ENCODE data around the gene MFNG. TPM values are rescaled to one million over a fixed set of nuclear protein-coding genes. Genes with fewer than 3 reads are reported as not detected.
"Not testable (repeated sequence)": the region's sequence is repeated elsewhere in the genome, so short reads cannot be mapped to it uniquely, and the experiment has no call there.

MFNG gene
- total RNA-seq, 2 donors from 2014 or later, result 135 to 338 TPM

DNA sequence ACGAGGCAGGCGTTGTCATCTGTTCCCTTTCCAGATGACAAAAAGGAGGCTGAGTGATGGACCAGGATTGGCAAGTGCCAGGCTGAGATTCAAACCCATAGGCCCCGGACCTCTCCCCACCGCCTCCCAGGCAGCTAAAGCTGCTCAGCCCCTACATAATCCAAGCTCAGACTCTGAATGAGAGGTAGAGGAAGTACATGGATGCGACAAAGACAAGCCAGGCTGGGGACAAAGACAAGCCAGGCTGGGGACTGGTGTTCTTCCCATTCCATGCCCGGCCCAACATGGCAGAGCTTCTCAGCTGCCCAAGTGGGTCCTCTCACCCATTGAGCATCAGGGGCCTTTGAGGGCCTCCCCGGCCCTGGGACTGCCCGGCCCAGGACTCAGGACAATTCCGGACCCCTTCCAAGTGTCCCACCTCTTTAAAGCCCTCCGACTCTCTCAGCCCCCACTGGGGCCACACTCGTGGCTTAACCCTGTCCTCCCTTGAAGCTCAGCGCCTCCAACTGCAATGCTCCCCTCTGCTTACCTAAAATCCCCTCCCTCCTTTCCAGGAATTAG is 4.8 kb downstream of the MFNG start:
- H3K4me3 Mint-ChIP-seq, result peak overlapping the region; percentile 95
- no peaks in the 10 kb centered on the region for H3K27me3 Mint-ChIP-seq
- DNase-seq (ENCODE audit: low spot score) (no peak), ATAC-seq (no peak)
- H3K4me1 Mint-ChIP-seq (ENCODE audit: low read depth in 2 of 2), result peaks cover 26 to 41% of the 10 kb centered on the region in 2 donors
- H3K27ac Mint-ChIP-seq, result peak overlapping the region; percentile 92 to 95
- peaks cover 6% of the 10 kb centered on the region for H3K36me3 Mint-ChIP-seq
- H3K9me3 Mint-ChIP-seq, result no peaks in the 10 kb centered on the region

DNA sequence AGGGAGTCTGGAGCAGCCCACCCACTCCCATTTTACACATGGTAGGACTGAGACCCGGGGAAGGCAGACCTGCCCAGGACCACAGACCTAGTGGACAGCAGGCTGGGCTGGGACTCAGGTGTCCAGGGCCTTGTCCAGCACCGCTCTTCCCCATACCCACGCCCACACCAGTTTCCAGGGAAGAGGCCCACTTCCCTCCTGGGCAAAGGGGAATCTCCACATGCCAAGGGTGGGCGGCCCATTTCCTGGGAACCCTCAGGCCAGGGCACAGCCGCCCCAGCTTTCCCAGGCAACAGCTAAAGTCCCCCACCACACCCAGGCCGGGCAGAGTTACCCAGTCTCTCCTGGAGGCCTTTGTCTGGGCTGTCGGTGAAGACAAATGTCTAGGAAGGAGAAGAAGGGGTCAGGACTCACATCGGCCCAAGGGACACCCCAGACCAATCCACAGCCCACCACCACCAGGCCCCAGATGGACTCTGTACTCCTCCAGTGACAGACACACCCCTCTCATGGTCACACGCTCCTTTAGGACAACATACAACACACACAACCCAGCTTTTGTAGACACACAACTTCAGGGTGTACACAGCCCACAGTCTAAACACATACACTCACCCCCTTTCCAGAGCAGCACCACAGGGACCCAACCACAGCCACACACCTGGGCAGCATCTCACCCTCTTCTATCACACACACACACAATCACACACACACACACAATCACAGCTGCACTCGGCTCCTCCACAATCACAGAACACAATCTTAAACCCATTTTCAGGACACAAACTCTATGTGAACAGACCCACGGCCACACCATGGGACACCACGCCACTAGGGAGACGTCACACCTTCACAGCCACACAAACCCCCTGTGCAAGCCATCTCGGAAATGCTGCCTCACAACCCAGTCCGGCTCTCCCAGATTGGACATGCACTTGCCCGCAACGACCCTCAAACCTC is 5.5 kb downstream of the MFNG start:
- H3K36me3 Mint-ChIP-seq, result peaks cover 6% of the 10 kb centered on the region
- ATAC-seq (no peak), DNase-seq (ENCODE audit: low spot score) (no peak)
- no peak overlapping the region for H3K4me3 Mint-ChIP-seq
- no peaks in the 10 kb centered on the region for H3K27me3 Mint-ChIP-seq
- H3K4me1 Mint-ChIP-seq (ENCODE audit: low read depth in 2 of 2), result peaks cover 26 to 39% of the 10 kb centered on the region in 2 donors
- H3K27ac Mint-ChIP-seq, result peak overlapping the region in 1 of 2 donors; percentile 5
- H3K9me3 Mint-ChIP-seq, result no peaks in the 10 kb centered on the region

DNA sequence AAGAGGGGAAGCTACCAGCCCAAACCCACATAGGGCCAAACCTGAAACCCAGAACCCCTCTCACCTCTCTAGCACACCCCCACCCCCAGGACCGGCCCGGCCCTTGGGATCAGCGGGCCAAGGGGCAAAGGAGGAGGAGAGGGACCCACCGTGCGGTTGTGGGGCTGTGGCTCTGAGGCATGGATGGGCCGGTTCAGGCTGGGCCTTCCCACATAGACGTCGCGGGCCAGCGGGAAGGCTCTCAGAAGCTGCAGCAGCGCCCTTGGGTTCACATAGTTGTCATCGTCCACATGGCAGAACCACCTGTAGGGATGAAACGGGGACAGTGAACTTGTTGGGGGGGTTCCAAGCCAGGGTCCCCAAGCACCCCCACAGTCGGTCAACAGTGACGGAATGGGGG is 7.0 kb downstream of the MFNG start:
- DNase-seq (ENCODE audit: low spot score) (no peak), ATAC-seq (no peak)
- Mint-ChIP-seq H3K4me3 (no peak overlapping the region), H3K27ac (no peak overlapping the region), H3K4me1 (ENCODE audit: low read depth in 2 of 2) (peaks cover 26 to 27% of the 10 kb centered on the region in 2 donors), H3K36me3 (peaks cover 6% of the 10 kb centered on the region), H3K27me3 (no peaks in the 10 kb centered on the region), H3K9me3 (no peaks in the 10 kb centered on the region)

DNA sequence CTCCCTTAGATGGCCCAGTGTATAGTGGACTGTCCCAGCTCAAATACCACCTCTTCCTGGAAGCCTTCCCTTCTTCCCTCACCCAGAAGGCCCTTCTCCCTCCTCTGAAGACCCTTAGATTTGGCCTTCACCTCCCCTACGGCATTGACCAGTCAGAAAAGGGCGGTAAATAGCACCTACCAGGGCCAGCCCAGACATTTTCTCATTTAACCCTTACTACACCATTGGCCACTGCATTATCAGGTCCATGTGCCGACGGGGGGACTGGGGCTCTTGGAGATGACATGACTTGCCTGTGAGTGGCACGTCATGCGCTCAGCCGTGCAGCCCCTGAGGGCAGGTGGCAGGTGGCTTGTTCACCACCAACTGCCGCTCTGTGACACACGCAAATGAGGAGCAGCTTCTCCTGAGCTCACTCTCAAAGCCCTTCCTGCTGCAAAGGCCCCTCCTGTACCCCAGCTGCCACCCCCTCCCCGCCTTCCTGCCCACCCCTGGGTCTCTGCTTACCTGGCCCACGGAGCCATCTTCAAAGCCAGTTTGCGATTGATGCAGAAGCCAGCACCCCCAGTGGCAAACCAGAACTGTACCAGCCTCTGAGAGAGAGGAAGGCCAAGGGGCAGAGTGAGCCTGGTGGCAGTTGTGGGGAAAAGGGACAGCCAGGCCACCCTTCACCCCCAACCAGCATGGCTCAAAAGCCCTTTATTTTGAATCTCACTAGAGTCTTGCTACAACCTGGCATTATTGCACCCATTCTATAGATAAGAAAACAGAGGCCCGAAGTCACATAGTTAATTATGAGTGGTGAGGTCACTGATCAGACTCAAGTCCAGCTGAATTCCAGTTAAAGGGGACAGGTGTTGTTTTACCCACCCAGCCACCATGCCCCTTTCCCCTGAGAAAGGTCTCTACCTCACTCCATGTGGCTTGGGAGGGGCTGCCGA is 9.5 kb downstream of the MFNG start:
- no peak overlapping the region for H3K27ac Mint-ChIP-seq

DNA sequence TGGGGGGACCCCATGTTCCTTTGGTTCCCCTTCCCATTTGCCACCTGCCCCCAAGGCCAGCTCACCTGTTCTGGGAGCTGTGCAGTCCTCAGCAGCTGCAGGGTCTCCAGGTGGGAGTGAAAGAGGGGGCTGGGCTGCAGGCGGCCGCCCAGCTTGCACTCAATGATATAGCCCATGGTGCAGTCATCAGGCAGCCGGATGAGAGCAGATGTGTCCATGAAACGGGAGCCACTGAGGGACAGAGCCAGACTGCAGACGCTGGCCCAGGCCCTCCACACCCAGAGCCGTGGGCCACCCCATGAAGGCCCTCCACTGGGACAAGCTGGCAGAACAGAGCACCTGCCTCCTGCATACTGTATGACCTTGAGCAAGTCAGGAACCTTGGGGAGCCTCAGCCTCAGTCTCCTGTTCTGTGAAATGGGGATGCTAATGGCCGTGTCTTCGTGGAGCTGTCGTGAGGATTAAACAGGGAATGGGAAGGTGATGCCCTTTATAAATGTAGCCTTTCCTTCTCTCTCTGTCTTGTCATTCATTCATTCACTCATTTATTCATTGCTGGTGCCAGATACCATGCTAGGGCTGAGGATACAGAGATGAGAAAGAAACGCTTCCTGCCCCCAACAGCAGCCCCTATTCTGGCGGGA is 11.6 kb downstream of the MFNG start:
- no peaks in the 10 kb centered on the region for H3K9me3 Mint-ChIP-seq
- peaks cover 0 to 6% of the 10 kb centered on the region in 2 donors for H3K4me1 Mint-ChIP-seq (ENCODE audit: low read depth in 2 of 2)
- no peaks in the 10 kb centered on the region for H3K27me3 Mint-ChIP-seq
- H3K36me3 Mint-ChIP-seq, result peaks cover 6% of the 10 kb centered on the region
- no peak overlapping the region for H3K4me3 Mint-ChIP-seq
- DNase-seq (ENCODE audit: low spot score), result no peak
- no peak for ATAC-seq
- H3K27ac Mint-ChIP-seq, result no peak overlapping the region

More for the DNA sequence above, 9.5 kb downstream of the MFNG start:
- Mint-ChIP-seq H3K36me3 (peaks cover 6% of the 10 kb centered on the region), H3K27me3 (no peaks in the 10 kb centered on the region), H3K9me3 (no peaks in the 10 kb centered on the region), H3K4me1 (ENCODE audit: low read depth in 2 of 2) (peaks cover 6% of the 10 kb centered on the region in 2 donors), H3K4me3 (no peak overlapping the region)
- no peak for DNase-seq (ENCODE audit: low spot score)
- no peak for ATAC-seq

DNA sequence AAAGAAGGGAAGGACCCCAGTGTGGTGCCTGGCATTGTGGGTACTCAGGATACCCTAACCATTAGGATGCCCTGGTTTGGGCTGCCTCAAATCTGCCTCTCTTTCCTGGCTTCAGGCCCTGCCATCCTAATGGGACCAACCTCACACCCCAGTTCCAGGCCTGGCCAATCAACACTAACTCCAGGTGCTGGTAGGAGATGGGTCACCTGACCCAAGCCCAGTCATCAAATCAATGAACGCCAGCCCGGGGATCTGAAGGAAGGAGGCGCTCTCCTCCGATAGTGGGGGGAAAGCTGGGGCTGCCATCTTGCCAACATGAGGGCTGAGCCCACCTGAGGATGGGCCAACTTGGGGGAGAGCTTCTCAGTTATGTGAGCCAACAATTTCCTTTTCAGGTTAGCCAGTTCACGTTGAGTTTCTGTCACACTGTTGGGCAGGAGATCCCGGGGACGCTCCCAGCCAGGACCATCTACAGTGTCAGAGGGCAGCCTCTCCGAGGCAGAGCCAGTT is 12.7 kb downstream of the MFNG start:
- Mint-ChIP-seq H3K27me3 (no peaks in the 10 kb centered on the region), H3K4me3 (no peak overlapping the region), H3K9me3 (no peaks in the 10 kb centered on the region), H3K4me1 (ENCODE audit: low read depth in 2 of 2) (peaks cover 0 to 6% of the 10 kb centered on the region in 2 donors), H3K36me3 (peaks cover 6% of the 10 kb centered on the region), H3K27ac (no peak overlapping the region)
- ATAC-seq (no peak), DNase-seq (ENCODE audit: low spot score) (no peak)

DNA sequence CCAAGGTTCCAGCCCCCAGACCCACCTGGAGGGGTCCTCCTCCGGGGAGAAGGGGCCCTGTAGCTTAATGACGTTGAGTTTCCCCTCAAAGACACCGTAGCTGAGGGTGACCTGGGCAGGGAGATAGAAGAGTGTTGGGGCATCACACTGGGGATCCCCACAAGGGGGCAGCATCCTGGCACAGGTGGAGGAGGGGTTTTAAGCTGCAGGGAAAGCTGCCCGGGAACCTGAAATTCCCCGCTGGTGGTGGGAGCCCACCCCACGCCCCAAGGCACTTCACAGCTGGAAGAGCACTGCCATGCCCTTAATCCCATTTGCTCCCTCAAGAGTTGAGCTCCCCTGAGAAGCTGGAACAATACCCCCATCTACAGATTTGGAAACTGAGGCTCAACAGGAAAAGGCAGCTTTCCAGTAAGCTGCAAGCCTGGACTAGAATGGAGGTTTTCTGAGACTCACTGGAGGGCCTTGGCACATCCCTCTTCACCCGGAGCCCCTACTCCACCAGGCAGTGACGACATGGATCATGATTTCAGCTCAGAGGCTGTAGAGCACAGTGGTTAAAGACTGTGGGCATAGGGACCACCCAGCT is 13.7 kb downstream of the MFNG start:
- ATAC-seq, result no peak
- H3K36me3 Mint-ChIP-seq, result peaks cover 6% of the 10 kb centered on the region
- no peak for DNase-seq (ENCODE audit: low spot score)
- no peaks in the 10 kb centered on the region for H3K27me3 Mint-ChIP-seq
- no peak overlapping the region for H3K4me3 Mint-ChIP-seq
- no peak overlapping the region for H3K27ac Mint-ChIP-seq
- no peaks in the 10 kb centered on the region for H3K9me3 Mint-ChIP-seq
- peaks cover 0 to 6% of the 10 kb centered on the region in 2 donors for H3K4me1 Mint-ChIP-seq (ENCODE audit: low read depth in 2 of 2)

DNA sequence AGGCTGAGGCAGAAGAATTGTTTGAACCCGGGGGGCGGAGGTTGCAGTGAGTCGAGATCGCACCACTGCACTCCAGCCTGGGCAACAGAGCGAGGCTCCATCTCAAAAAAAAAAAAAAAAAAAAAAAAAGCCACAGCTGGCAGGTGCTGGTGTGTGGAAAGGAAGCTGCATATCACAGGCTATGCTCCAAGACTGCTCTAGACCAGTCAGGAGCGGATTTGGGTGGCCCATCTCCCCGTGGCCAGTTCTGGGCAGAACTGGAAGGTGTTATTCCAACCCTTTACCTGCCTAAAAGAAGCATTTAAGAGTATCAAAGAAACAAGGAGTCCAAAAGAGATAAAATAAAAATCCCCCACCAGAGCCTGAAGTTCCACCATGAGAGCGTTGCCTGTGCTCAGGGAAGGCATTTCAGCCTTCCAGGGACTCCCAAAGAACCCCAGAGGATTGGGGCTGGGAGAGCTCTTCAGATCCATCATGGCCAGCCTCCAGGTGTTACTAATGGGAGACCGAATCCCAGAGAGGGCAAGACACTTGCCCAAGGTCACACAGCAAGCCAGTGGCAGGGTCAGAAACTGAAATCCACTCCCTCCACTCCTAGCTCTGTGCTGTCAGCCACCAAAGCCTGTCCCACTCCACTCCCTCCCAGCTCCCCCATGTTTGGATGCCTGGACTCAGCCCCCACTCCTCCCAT is 14.3 kb downstream of the MFNG start:
- peaks cover 0 to 6% of the 10 kb centered on the region in 2 donors for H3K4me1 Mint-ChIP-seq (ENCODE audit: low read depth in 2 of 2)
- H3K36me3 Mint-ChIP-seq, result peaks cover 6% of the 10 kb centered on the region
- H3K27ac Mint-ChIP-seq, result no peak overlapping the region
- H3K4me3 Mint-ChIP-seq, result no peak overlapping the region
- no peaks in the 10 kb centered on the region for H3K27me3 Mint-ChIP-seq
- no peaks in the 10 kb centered on the region for H3K9me3 Mint-ChIP-seq
- DNase-seq (ENCODE audit: low spot score) (no peak), ATAC-seq (no peak)

DNA sequence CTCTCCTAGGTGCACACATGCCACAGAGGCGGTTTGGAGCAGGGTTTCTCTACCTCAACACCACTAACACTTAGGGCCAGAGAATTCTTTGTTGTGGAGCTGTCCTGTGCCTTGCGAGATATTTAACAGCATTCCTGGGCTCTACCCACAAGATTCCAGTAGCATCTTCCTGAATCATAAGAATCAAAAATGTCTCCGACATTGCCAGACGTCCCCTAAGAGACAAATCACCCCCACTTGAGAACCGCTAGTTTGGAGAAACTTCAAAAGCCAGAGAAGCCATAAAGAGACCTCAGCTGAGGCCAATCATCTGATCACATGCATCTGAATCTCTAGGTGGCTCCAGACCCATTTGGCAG is 16.1 kb downstream of the MFNG start:
- ATAC-seq, result no peak
- Mint-ChIP-seq H3K4me1 (ENCODE audit: low read depth in 2 of 2) (peaks cover 5 to 10% of the 10 kb centered on the region in 2 donors), H3K4me3 (no peak overlapping the region), H3K27ac (peak overlapping the region in 1 of 2 donors; percentile 3), H3K27me3 (no peaks in the 10 kb centered on the region), H3K9me3 (no peaks in the 10 kb centered on the region), H3K36me3 (peaks cover 14% of the 10 kb centered on the region)
- no peak for DNase-seq (ENCODE audit: low spot score)

DNA sequence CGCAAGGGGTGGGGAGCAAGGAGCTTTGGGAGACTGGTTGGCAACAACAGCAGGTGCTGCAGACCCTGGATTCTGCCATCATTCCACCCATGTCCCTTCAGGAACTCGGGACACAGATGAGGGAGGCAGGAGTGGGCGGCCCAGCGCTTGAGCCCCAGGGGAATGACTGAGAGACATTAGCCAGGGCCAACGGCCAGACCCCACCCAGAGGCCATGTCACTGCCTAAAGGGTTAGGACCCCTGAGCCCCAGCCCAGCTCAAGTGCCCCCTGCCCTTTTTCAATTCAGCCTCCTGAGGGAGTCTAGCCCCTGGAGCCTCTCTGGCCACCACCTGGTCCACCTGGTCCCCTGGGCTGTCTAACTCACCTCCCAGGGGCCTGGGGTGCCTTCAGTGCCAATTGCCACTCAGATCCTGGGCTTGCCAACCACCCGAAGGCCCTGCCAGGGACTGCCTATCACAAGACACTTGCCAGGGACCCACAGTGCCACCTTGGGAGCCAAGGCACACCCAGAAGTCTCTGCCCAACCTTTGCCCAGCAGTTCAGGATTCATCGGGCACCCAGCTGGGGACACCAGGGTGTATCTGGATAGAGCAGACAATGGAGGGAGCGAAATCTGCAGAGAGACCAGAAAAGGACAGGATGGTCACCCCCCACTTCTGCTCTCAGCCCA is 16.6 kb downstream of the MFNG start:
- no peak for DNase-seq (ENCODE audit: low spot score)
- peaks cover 14% of the 10 kb centered on the region for H3K36me3 Mint-ChIP-seq
- peak overlapping the region in 1 of 2 donors; percentile 3 for H3K27ac Mint-ChIP-seq
- H3K9me3 Mint-ChIP-seq, result no peaks in the 10 kb centered on the region
- H3K27me3 Mint-ChIP-seq, result no peaks in the 10 kb centered on the region
- no peak for ATAC-seq
- H3K4me3 Mint-ChIP-seq, result no peak overlapping the region
- H3K4me1 Mint-ChIP-seq (ENCODE audit: low read depth in 2 of 2), result peaks cover 6 to 12% of the 10 kb centered on the region in 2 donors

DNA sequence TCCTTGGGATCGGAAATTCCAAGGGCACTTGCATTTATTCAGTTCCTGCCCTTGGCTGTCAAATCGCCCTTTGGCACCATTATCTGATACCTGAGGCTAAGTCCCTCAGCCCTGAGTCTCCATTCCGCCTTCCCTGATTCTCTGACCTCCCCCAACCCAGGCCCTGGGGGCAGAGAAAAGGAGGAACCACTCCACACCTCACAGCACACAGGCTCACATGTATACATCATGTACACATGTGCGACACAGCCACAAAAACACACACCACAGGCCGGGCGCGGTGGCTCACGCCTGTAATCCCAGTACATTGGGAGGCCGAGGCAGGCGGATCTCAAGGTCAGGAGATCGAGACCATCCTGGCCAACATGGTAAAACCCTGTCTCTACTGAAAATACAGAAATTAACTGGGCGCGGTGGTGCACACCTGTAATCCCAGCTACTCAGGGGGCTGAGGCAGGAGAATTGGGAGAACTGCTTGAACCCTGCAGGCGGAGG is 17.9 kb downstream of the MFNG start:
- not testable (repeated sequence) for DNase-seq (ENCODE audit: low spot score); H3K4me3 Mint-ChIP-seq; H3K27me3 Mint-ChIP-seq; H3K27ac Mint-ChIP-seq; H3K9me3 Mint-ChIP-seq; ATAC-seq
- H3K36me3 Mint-ChIP-seq, result peaks cover 14% of the 10 kb centered on the region
- H3K4me1 Mint-ChIP-seq (ENCODE audit: low read depth in 2 of 2), result peaks cover 6 to 17% of the 10 kb centered on the region in 2 donors

All from natural killer cell treated with Interleukin-12 subunit alpha and Interleukin-12 subunit beta and Interleukin-15 and Interleukin-18, amount 100 ng/mL, for 72 hours (primary cell).